ENCODE measurements around the gene SHISA7. TPM values are rescaled to one million over a fixed set of nuclear protein-coding genes. Genes with fewer than 3 reads are reported as not detected.

The SHISA7 gene
- total and polyA plus RNA-seq, 2 donors (not counting 1 experiment from before 2014, with no cell fraction given): not detected

DNA sequence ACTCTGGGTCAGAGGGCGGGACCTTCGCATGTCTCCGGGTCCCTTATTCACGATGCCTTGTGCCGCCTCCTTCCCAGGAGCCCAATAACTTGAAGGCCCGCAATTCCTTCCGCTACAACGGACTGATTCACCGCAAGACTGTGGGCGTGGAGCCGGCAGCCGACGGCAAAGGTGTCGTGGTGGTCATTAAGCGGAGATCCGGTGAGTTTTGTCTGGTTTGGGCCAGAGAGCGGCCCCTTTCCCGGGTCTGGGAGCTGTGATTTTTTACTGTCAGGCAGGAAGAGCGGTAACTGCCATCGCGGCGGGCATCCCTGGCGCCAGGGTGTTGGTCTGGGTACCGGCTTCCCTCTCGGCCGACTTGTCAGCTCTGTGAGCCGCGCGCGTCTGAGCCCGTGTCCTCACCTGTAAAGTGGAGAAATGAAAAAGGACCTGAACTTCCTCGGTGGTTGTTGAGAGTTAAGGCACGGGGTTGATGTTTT, 56.6 kb downstream of the SHISA7 start:
- Histone ChIP-seq H3K9me3 (ENCODE audit: control insufficient read depth, insufficient read depth, low read depth, low read length) (no peaks in the 10 kb centered on the region), H3K36me3 (ENCODE audit: control insufficient read depth, insufficient read depth, low read length) (peaks cover 29% of the 10 kb centered on the region), H3K27ac (ENCODE audit: insufficient read depth, low read length) (peak overlapping the region; percentile 87), H4K20me1 (ENCODE audit: control insufficient read depth, extremely low read depth, insufficient read depth, low read length) (peaks cover 3% of the 10 kb centered on the region), H3K9ac (ENCODE audit: insufficient read depth, low read length) (peak overlapping the region; percentile 75), H3K4me2 (ENCODE audit: extremely low read depth, insufficient read depth, low read length) (peak overlapping the region; percentile 94), H3K4me3 (replicated peaks in 1 of 4; ENCODE audit: control extremely low read depth in 1 of 4, insufficient read depth in 1 of 4, low read depth in 3 of 4, low read length in 4 of 4) (peak overlapping the region; percentile 50 to 98 (median 88)), H3K79me2 (ENCODE audit: control insufficient read depth, insufficient read depth, low read length) (peaks cover 46% of the 10 kb centered on the region), H3K4me1 (ENCODE audit: control insufficient read depth, extremely low read depth, insufficient read depth, low read length) (peaks cover 22% of the 10 kb centered on the region), H3K27me3 (ENCODE audit: control insufficient read depth, insufficient read depth, low read length) (no peaks in the 10 kb centered on the region), H2AFZ (ENCODE audit: low read length) (no peak overlapping the region)
- TF ChIP-seq EZH2 (IDR thresholded peaks at IDR 0.05; ENCODE audit: low read length, missing control alignments): no peak
- TF ChIP-seq, protein P1, sequence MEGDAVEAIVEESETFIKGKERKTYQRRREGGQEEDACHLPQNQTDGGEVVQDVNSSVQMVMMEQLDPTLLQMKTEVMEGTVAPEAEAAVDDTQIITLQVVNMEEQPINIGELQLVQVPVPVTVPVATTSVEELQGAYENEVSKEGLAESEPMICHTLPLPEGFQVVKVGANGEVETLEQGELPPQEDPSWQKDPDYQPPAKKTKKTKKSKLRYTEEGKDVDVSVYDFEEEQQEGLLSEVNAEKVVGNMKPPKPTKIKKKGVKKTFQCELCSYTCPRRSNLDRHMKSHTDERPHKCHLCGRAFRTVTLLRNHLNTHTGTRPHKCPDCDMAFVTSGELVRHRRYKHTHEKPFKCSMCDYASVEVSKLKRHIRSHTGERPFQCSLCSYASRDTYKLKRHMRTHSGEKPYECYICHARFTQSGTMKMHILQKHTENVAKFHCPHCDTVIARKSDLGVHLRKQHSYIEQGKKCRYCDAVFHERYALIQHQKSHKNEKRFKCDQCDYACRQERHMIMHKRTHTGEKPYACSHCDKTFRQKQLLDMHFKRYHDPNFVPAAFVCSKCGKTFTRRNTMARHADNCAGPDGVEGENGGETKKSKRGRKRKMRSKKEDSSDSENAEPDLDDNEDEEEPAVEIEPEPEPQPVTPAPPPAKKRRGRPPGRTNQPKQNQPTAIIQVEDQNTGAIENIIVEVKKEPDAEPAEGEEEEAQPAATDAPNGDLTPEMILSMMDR (conservative IDR thresholded peaks at IDR 0.05 in 1 of 2, IDR thresholded peaks at IDR 0.05 in 1 of 2; ENCODE audit: low read depth in 1 of 2, low read length in 2 of 2): no peak
- peak in 1 of 2 donors; percentile 30 for DNase-seq (ENCODE audit: low read depth in 2 of 2)

DNA sequence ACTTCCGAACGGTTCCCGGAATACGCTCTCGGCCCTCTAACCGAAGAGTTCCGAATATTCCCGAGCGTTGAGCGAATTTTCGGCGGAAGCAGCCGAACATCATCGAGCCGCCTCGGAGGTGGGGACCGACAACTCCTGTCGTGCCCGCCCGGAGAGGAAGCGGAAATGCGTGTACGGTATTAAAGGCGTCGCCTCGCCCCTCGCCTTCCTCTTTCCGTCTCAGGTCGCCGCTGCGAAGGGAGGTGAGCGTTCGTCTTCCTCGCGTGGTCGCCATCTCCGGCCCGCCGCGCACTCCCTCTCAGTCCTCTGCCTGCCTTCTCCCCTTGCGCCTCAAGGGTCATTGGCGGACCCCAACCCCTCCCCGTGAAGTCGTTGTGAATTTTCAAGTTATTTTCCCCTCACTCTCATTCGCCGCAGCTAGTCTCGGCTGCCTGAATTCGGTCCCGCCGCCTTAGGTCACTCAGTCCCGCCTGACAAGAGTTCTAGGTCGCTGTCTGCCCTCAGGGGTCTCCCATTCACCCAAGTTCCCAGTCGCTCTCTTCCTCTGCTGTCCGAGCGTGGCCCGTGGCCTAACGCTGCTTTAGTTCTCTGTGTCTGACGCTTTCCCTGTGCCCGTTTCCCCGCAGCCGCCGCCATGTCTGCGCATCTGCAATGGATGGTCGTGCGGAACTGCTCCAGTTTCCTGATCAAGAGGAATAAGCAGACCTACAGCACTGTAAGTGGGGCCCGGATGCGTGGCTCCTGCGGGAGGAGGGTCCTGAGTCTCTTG, 57.2 kb downstream of the SHISA7 start, which contains the start of gene RPL28:
TSS of gene RPL28 (plus strand) at position 209 of the 769 bp plus-strand sequence. CDS start at position 635, 426 bp downstream.
- H3K4me3 ChIP-seq (replicated peaks in 1 of 4; ENCODE audit: control extremely low read depth in 1 of 4, insufficient read depth in 1 of 4, low read depth in 3 of 4, low read length in 4 of 4): peak within 1 kb of the TSS; percentile 50 to 98 (median 88)
- peak within 1 kb of the TSS; percentile 94 for H3K4me2 ChIP-seq (ENCODE audit: extremely low read depth, insufficient read depth, low read length)
- peak; percentile 94 to 98 for DNase-seq (ENCODE audit: low read depth in 2 of 2)
- H3K27me3 ChIP-seq (ENCODE audit: control insufficient read depth, insufficient read depth, low read length): no peaks in the 10 kb centered on the region
- peaks cover 29% of the 10 kb centered on the region for H3K36me3 ChIP-seq (ENCODE audit: control insufficient read depth, insufficient read depth, low read length)
- no peaks in the 10 kb centered on the region for H3K9me3 ChIP-seq (ENCODE audit: control insufficient read depth, insufficient read depth, low read depth, low read length)
- H3K79me2 ChIP-seq (ENCODE audit: control insufficient read depth, insufficient read depth, low read length): peaks cover 46% of the 10 kb centered on the region
- no peak for TF ChIP-seq EZH2 (IDR thresholded peaks at IDR 0.05; ENCODE audit: low read length, missing control alignments)
- TF ChIP-seq, protein P1 (conservative IDR thresholded peaks at IDR 0.05 in 1 of 2, IDR thresholded peaks at IDR 0.05 in 1 of 2; ENCODE audit: low read depth in 1 of 2, low read length in 2 of 2): no peak
- H3K27ac ChIP-seq (ENCODE audit: insufficient read depth, low read length): peak within 1 kb of the TSS; percentile 87
- peak within 1 kb of the TSS; percentile 75 for H3K9ac ChIP-seq (ENCODE audit: insufficient read depth, low read length)
- H4K20me1 ChIP-seq (ENCODE audit: control insufficient read depth, extremely low read depth, insufficient read depth, low read length): peaks cover 3% of the 10 kb centered on the region
- H3K4me1 ChIP-seq (ENCODE audit: control insufficient read depth, extremely low read depth, insufficient read depth, low read length): peaks cover 19% of the 10 kb centered on the region
- peak within 1 kb of the TSS; percentile 81 for H2AFZ ChIP-seq (ENCODE audit: low read length)

DNA sequence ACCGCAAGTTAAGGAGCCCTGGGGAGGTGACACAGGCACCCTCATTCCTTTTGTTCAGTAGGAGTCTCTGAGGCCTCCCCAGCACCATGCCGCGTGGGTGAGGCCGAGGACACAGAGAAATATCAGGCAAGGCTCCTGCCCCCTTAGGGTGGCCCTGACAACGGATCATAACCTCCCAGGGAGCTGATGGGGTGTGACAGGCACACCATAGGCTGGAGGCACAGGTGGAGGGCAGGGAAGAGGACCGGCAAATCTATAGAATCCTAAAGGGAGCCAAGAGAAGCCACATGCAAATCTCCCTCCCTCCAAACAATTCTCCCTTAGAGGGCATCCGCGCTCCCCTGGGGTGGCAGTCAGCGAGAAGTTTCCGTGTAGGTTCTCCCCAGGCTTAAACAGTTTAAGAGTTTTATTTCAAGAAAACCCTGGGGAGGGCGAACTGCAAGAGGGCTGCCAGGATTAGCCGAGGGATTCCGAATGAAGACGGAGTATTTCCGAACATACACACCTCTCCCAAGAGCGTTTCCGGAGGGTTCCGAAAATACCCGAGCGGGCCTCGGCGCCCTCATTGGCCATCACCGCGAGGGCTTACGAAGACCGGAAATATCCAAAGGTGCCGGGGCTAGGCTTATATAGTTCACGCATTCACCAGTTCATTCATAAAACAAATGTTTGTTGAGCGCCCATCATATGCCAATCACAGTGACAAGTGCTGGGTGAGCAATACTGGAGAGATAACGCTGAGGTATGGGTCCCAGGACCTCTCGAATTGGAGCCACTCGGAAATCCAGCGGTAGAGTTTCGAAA, 58.0 kb downstream of the SHISA7 start:
- Histone ChIP-seq H3K27ac (ENCODE audit: insufficient read depth, low read length) (peak overlapping the region; percentile 87), H3K4me3 (replicated peaks in 1 of 4; ENCODE audit: control extremely low read depth in 1 of 4, insufficient read depth in 1 of 4, low read depth in 3 of 4, low read length in 4 of 4) (peak overlapping the region; percentile 20 to 98 (median 72)), H4K20me1 (ENCODE audit: control insufficient read depth, extremely low read depth, insufficient read depth, low read length) (peaks cover 3% of the 10 kb centered on the region), H2AFZ (ENCODE audit: low read length) (peak overlapping the region; percentile 81), H3K79me2 (ENCODE audit: control insufficient read depth, insufficient read depth, low read length) (peaks cover 42% of the 10 kb centered on the region), H3K4me1 (ENCODE audit: control insufficient read depth, extremely low read depth, insufficient read depth, low read length) (peaks cover 18% of the 10 kb centered on the region), H3K27me3 (ENCODE audit: control insufficient read depth, insufficient read depth, low read length) (no peaks in the 10 kb centered on the region), H3K9ac (ENCODE audit: insufficient read depth, low read length) (peak overlapping the region; percentile 75), H3K4me2 (ENCODE audit: extremely low read depth, insufficient read depth, low read length) (peak overlapping the region; percentile 82), H3K9me3 (ENCODE audit: control insufficient read depth, insufficient read depth, low read depth, low read length) (no peaks in the 10 kb centered on the region), H3K36me3 (ENCODE audit: control insufficient read depth, insufficient read depth, low read length) (peaks cover 27% of the 10 kb centered on the region)
- peak; percentile 93 to 96 for DNase-seq (ENCODE audit: low read depth in 2 of 2)
- TF ChIP-seq EZH2 (IDR thresholded peaks at IDR 0.05; ENCODE audit: low read length, missing control alignments): no peak
- TF ChIP-seq, protein P1 (conservative IDR thresholded peaks at IDR 0.05 in 1 of 2, IDR thresholded peaks at IDR 0.05 in 1 of 2; ENCODE audit: low read depth in 1 of 2, low read length in 2 of 2): no peak

Measured in fibroblast of lung (primary cell).